ENCODE measurements around the gene ARFGAP2. TPM values are rescaled to one million over a fixed set of nuclear protein-coding genes. Genes with fewer than 3 reads are reported as not detected.

Gene ARFGAP2
- polyA plus RNA-seq, 1 donor from 2014 or later, result 213 TPM

GRCh38 chr11:47165253-47165840 lies 11.3 kb downstream of the ARFGAP2 start:
- Histone ChIP-seq H3K27me3 (ENCODE audit: insufficient read depth, low read depth, low read length) (no peaks in the 10 kb centered on the region), H3K9ac (ENCODE audit: low read length) (no peak overlapping the region), H3K9me2 (ENCODE audit: insufficient read depth, low read length) (no peaks in the 10 kb centered on the region), H3F3A (ENCODE audit: insufficient read depth, low read length, poor library complexity, severe bottlenecking) (no peaks in the 10 kb centered on the region), H3K4me3 (ENCODE audit: low read length) (no peak overlapping the region), H3K79me2 (replicated peaks; ENCODE audit: insufficient read depth, low read length) (peaks cover 3% of the 10 kb centered on the region), H3K27ac (ENCODE audit: low read length) (no peak overlapping the region), H2AFZ (ENCODE audit: low read depth, low read length) (no peak overlapping the region), H3K9me3 (ENCODE audit: low read length) (no peaks in the 10 kb centered on the region), H3K4me2 (ENCODE audit: low read length) (no peak overlapping the region), H3K36me3 (ENCODE audit: insufficient read depth, low read length) (peaks cover 8% of the 10 kb centered on the region), H4K20me1 (ENCODE audit: insufficient read depth) (no peaks in the 10 kb centered on the region)
- TF ChIP-seq SMC3 (conservative IDR thresholded peaks at IDR 0.05; ENCODE audit: poor library complexity) (no peak), TAF1 (IDR thresholded peaks at IDR 0.05; ENCODE audit: low read depth) (no peak), RAD21 (conservative IDR thresholded peaks at IDR 0.05) (no peak), MXI1 (conservative IDR thresholded peaks at IDR 0.05; ENCODE audit: poor library complexity, severe bottlenecking) (no peak), EP300 (conservative IDR thresholded peaks at IDR 0.05; ENCODE audit: poor library complexity, severe bottlenecking) (no peak), POLR2AphosphoS5 (IDR thresholded peaks at IDR 0.05) (no peak), EZH2 (IDR thresholded peaks at IDR 0.05; ENCODE audit: borderline replicate concordance, insufficient read depth, low read length, poor library complexity, severe bottlenecking) (no peak), REST (IDR thresholded peaks at IDR 0.05; ENCODE audit: borderline replicate concordance) (no peak)
- TF ChIP-seq, protein P1, sequence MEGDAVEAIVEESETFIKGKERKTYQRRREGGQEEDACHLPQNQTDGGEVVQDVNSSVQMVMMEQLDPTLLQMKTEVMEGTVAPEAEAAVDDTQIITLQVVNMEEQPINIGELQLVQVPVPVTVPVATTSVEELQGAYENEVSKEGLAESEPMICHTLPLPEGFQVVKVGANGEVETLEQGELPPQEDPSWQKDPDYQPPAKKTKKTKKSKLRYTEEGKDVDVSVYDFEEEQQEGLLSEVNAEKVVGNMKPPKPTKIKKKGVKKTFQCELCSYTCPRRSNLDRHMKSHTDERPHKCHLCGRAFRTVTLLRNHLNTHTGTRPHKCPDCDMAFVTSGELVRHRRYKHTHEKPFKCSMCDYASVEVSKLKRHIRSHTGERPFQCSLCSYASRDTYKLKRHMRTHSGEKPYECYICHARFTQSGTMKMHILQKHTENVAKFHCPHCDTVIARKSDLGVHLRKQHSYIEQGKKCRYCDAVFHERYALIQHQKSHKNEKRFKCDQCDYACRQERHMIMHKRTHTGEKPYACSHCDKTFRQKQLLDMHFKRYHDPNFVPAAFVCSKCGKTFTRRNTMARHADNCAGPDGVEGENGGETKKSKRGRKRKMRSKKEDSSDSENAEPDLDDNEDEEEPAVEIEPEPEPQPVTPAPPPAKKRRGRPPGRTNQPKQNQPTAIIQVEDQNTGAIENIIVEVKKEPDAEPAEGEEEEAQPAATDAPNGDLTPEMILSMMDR (IDR thresholded peaks at IDR 0.05; ENCODE audit: poor library complexity, severe bottlenecking), result no peak

GRCh38 chr11:47164321-47164720 lies 12.4 kb downstream of the ARFGAP2 start:
- no peaks in the 10 kb centered on the region for H3F3A ChIP-seq (ENCODE audit: insufficient read depth, low read length, poor library complexity, severe bottlenecking)
- H3K36me3 ChIP-seq (ENCODE audit: insufficient read depth, low read length), result peaks cover 8% of the 10 kb centered on the region
- H3K27ac ChIP-seq (ENCODE audit: low read length), result no peak overlapping the region

More at GRCh38 chr11:47164321-47164720, 12.4 kb downstream of the ARFGAP2 start:
- Histone ChIP-seq H2AFZ (ENCODE audit: low read depth, low read length) (no peak overlapping the region), H3K9ac (ENCODE audit: low read length) (no peak overlapping the region), H3K4me2 (ENCODE audit: low read length) (no peak overlapping the region), H4K20me1 (ENCODE audit: insufficient read depth) (no peaks in the 10 kb centered on the region), H3K79me2 (replicated peaks; ENCODE audit: insufficient read depth, low read length) (no peaks in the 10 kb centered on the region), H3K9me3 (ENCODE audit: low read length) (no peaks in the 10 kb centered on the region), H3K4me3 (ENCODE audit: low read length) (no peak overlapping the region), H3K27me3 (ENCODE audit: insufficient read depth, low read depth, low read length) (no peaks in the 10 kb centered on the region), H3K9me2 (ENCODE audit: insufficient read depth, low read length) (no peaks in the 10 kb centered on the region)
- TF ChIP-seq TAF1 (IDR thresholded peaks at IDR 0.05; ENCODE audit: low read depth), result no peak
- peak; percentile 32 for TF ChIP-seq POLR2AphosphoS5 (IDR thresholded peaks at IDR 0.05)
